ENCODE results near the gene MAN2B2.
A peak's percentile ranks its signal among the peaks of the same experiment; 100 is the strongest.

Gene MAN2B2

DNA sequence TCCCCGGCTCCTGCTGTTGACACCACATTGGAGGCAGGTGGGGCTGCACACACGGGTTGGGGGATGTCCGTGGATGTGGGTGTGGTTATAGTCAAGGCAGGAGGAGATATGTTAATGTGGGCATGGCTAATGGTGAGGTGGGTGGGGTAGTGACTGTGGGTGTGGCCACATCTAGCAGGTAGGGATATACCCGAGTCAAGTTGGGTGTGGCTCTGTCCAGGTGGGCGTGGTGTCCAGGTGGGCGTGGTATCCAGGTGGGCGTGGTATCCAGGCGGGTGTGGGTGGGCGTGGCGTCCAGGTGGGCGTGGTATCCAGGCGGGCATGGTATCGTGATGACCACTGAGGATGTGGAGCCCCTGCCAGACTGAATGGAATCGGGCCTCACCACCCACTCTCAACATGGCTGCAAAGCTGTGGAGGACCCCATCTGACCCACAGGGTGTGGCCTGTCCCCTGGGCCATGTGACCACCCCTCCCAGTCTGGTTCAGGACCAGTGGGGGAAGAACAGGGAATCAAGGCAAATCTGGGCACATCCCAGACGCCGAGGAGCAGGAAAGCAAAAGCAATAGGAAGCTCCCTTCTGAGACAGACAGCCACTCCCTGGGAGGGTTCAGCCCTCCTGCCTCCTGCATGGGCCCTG lies 21.0 kb downstream of the MAN2B2 start:
- DNase-seq (ENCODE audit: low spot score) = no peak

DNA sequence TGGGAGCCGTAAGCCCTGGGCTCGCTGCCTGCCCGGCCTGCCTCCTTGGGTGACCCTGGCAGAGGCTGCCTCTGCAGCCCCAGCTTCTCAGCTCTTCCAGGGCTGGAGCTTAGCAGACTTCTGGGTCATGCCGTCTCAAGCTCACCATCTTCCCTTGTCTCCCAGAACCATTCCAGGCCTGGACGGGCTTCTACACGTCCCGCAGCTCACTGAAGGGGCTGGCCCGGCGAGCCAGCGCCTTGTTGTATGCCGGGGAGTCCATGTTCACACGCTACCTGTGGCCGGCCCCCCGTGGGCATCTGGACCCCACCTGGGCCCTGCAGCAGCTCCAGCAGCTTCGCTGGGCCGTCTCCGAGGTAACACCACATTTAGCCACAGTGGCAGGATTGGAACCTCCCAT lies 22.0 kb downstream of the MAN2B2 start:
- no peak for DNase-seq (ENCODE audit: low spot score)

DNA sequence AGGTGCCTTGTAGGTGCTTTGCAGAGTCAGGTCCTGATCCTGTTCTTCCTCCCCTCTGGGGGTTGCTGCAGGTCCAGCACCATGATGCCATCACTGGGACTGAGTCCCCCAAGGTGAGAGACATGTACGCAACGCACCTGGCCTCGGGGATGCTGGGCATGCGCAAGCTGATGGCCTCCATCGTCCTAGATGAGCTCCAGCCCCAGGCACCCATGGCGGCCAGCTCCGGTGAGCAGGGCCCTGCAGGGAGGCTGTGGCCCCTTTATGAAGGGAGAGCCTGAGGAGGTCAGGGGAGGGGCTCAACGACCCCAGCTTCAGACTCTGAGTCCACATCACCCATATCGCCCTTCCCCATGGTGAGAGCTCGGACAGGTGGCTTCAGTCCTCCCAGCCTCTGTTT lies 23.1 kb downstream of the MAN2B2 start:
- no peak for DNase-seq (ENCODE audit: low spot score)

DNA sequence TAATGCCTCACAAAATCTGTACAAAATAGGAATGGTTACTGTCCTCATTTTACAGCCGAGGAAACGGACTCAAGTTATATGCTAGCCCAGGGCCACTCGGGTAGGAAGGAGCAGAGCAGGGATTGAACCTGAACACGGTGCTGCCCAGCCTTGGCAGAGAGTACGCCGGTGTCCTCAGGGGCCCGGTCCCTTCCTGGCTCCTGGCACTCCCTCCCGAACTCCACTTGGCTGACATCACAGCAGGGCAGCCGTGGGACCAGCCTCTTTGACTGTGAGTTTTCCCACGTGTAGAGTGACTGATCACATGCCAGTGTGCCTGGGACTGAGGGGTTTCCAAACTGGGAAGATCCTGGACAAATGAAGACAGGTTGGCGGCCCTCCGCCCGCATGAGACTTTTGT lies 23.7 kb downstream of the MAN2B2 start:
- DNase-seq (ENCODE audit: low spot score) = no peak

DNA sequence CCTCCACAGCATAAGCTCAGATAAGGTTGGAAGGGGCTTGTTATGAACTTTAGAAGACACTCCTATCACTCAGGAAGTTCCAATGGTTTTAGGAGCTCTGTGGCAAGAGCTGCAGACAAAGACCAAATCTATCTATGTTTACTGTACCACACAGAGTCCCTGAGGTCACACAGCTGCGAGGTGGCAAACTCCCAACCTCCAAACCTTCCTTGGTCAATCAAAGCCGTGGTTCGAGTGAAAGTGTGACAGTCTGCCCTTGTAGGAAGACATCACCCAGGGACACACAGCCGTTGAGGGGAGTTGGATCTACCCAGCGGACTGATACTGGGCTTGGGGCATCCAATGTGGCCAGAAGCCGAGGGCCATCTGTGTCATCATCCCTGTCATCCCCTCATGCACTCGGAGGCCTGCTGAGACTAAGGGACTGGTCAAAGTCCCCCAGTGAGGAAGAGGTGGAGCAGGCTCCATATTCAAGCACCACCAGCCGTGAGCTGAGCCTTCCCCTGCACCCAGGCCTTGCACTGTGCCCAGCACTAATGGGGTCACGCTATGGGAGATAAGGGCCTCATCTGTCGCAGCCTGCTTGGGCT lies 26.8 kb downstream of the MAN2B2 start:
- no peak for DNase-seq (ENCODE audit: low spot score)

DNA sequence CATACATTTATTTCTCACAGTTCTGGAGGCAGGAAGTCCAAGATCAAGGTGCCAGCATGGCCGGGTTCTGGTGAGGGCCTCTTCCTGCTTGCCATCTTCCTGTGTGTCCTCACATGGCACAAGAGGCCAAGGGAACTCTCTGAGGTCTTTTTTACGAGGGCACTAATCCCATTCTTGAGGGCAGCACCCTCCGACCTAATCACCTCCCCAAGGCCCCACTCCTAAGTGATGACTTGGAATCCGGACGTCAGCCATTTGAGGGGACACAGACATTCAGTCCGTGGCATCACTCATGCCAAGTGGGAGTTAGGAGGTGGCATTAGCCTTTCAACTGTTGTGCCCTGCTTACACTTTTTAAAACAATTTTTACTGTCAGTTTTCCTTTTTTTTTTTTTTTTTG lies 27.3 kb downstream of the MAN2B2 start:
- DNase-seq (ENCODE audit: low spot score) = no peak

DNA sequence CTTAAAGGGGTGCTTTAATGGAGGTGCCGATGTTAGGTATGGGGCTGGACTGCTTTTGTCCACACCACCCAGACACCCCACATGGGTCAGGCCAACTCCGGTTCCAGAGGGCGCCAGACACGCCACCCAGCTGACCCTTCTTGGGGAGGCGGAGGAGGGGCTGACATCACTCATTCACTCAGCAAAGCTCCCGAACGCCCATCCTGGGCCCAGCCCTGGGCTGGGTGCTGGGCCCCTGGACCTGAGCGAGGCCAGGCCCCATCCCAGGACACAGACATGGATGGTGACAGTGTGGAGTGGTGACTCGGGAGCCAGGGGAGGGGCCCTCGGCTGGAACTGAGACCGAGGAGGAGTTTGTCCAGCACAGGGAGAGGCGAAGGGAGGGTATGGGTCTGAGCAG lies 28.1 kb downstream of the MAN2B2 start:
- no peak for DNase-seq (ENCODE audit: low spot score)

DNA sequence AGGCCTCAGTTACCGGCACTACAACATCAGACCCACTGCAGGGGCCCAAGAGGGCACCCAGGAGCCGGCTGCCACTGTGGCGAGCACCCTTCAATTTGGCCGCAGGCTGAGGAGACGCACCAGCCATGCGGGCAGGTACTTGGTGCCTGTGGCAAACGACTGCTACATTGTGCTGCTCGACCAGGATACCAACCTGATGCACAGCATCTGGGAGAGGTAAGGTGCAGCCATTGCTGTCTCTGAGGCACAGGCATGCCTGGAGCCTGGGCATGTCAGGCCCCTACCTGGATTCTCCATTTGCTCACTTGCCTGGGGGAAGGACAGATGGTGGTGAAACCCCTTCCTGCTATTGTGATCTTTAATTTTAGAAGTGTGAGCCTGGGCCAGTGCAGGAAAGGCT lies 30.1 kb downstream of the MAN2B2 start:
- DNase-seq (ENCODE audit: low spot score) = no peak

DNA sequence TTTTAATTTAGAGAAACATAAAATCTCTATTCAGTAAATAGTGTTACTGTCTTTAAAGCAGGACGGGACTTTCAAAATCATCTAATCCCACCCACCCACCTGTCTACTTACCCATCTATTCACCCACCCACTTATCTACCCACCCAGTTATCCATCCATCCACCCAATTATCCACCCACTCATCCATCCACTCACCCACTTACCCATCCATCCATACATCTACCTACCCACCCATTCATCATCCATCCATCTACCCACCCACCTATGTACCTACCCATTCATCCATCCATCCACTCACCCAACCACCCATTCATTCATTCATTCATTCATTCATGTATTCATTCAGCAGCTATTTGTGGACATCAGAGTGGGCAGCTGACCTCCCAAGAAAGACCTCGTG lies 30.6 kb downstream of the MAN2B2 start:
- DNase-seq (ENCODE audit: low spot score) = no peak

DNA sequence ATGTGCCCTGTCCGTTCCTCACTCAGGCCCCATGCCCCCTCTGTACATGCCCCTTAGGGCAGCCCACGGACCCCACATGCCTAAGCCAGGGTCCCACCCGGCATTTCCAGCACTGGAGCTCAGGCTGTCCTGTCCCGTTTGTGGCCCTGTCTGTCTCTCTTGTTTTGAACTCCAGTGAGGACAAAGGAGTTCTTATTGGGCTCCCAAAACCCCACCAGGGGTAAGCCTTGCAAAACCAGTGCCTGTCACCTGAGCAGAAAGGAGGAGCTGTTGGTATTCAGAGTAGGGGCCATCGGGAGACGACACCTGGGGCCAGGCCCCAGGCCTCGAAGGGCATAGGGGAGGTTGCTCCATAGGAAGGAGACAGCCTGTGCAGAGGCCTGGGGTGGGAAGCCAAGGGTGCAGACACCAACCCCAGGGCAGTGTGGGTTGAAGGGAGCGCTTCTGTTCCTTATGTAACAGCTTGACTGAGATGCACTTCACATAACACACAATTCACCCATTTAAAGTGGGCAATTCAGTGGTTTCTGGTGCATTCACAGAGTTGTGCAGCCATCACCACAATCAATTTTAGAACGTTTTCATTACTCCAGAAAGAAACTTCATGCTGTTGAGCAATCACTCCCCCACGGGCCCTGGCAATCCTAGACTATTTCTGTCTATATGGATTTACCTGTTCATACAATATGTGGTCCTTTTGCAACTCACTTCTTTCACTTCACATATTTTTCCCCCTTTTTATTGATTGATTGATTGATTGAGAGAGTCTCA lies 31.7 kb downstream of the MAN2B2 start:
- no peak for DNase-seq (ENCODE audit: low spot score)

DNA sequence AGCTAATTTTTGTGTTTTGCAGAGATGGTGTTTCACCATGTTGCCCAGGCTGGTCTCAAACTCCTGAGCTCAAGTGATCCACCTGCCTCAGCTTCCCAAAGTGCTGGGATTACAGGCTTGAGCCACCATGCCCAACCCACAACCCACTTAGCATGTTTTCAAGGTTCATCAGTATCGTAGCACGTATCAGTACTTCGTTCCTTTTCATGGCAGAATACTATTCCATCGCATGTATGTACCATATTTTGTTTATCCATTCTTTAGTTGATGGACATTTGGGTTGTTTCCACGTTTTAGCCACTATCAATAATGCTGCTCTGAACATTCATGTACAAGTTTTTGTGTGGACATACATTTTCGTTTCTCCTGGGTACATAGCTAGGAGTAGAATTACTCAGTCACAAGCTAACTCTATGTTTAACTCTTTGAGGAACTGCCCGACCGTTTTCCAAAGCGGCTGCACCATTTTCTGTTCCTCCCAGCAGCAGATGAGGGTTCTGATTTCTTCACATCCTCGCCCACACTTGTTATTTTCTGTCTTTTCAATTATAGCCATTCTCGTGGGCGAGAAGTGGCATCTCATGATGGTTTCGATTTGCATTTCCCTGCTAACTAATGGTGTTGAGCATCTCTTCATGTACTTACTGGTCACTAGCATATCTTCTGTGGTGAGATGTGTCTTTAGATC lies 32.5 kb downstream of the MAN2B2 start:
- no peak for DNase-seq (ENCODE audit: low spot score)

DNA sequence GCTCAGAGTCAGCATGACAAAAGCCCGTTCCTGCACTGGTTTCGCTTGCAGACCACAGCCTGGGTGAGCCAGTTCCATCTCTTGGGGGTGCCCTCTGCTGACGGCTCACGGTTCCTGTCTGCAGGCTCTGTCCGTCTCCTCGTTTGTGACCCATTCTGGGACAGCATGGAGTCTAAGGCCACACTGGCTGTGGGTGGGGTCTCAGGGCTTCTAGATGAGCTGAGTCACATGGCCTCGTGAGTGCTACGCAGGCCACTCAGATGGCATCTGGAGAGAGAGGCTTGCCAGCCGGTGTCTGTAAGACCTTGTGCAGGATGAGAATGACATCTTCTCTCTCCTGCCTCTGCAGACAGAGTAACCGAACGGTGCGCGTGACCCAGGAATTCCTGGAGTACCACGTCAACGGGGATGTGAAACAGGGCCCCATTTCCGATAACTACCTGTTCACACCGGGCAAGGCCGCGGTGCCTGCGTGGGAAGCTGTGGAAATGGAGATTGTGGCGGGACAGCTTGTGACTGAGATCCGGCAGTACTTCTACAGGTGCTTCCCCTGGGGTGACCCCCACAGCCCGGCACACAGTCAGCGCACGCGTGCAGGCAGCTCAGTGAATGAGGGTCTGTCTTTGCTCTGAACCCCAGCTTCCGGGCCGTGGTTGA lies 33.9 kb downstream of the MAN2B2 start:
- DNase-seq (ENCODE audit: low spot score) = peak; percentile 15

DNA sequence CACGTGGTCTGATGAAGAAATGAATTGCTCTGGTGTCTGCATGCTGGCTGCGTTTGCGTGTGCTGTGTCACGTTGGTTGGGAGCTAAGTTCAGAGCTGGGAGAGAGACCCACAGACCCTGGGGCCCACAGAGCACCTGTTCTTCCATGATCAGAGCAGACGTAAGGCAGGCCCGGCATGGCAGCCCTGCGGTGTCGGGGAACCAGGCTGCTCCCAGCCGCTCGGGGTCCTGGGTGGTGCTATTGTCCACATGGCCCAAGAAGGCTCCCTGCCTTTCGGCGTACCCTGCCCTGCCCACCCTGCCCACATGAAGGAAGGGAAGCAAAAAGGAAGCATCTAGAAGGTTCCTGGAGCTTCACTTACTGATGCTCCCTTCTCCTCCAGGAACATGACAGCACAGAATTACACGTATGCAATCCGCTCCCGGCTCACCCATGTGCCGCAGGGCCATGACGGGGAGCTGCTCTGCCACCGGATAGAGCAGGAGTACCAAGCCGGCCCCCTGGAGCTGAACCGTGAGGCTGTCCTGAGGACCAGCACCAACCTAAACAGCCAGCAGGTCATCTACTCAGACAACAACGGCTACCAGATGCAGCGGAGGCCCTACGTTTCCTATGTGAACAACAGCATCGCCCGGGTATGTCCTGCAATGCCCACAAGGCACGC lies 34.6 kb downstream of the MAN2B2 start:
- no peak for DNase-seq (ENCODE audit: low spot score)

DNA sequence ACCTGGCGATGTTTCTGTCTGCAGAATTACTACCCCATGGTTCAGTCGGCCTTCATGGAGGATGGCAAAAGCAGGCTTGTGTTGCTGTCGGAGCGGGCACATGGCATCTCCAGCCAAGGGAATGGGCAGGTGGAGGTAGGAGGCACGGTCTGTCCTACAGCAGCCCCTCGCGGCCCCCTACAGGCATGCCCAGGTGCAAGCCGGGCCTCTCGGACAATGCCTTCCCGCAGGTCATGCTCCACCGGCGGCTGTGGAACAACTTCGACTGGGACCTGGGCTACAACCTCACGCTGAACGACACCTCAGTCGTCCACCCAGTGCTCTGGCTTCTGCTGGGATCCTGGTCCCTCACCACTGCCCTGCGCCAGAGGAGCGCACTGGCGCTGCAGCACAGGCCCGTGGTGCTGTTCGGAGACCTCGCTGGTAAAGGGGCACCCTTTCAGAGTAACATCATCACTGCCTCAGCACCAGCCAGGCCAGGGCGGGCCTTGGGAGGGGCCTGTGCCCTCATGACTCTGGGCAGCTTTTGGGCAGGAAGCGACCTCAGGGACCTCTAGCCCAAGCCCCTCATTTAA lies 36.0 kb downstream of the MAN2B2 start:
- no peak for DNase-seq (ENCODE audit: low spot score)

DNA sequence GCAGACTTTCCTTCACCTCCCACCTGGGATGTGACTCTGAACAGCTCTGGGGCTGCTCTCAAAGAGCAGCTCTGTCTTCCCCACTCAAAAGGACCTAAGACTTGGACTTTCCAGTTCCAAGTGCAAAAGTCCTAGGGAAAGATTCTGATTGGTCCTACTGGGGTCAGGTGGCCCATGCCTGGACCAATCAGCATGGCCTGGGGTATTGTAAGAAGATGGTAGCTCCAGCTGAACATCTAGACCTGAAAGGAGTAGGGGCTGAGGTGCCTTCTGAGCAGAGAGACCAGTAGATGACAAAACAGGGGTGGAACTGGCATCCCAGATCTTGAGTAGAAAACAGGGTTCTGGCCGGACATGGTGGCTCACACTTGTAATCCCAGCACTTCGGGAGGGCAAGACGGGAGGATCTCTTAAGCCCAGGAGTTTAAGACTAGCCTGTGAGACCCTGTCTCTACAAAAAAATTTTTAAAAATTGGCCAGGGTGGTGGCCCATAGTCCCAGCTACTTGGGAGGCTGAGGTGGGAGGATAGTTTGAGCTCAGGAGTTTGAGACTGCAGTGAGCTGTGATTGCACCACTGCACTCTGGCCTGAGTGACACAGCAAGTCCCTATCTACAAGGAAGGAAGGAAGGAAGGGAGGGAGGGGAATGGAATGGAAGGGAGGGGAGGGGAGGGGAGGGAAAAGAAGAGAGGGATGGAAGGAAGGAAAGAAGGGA lies 38.1 kb downstream of the MAN2B2 start:
- no peak for DNase-seq (ENCODE audit: low spot score)

DNA sequence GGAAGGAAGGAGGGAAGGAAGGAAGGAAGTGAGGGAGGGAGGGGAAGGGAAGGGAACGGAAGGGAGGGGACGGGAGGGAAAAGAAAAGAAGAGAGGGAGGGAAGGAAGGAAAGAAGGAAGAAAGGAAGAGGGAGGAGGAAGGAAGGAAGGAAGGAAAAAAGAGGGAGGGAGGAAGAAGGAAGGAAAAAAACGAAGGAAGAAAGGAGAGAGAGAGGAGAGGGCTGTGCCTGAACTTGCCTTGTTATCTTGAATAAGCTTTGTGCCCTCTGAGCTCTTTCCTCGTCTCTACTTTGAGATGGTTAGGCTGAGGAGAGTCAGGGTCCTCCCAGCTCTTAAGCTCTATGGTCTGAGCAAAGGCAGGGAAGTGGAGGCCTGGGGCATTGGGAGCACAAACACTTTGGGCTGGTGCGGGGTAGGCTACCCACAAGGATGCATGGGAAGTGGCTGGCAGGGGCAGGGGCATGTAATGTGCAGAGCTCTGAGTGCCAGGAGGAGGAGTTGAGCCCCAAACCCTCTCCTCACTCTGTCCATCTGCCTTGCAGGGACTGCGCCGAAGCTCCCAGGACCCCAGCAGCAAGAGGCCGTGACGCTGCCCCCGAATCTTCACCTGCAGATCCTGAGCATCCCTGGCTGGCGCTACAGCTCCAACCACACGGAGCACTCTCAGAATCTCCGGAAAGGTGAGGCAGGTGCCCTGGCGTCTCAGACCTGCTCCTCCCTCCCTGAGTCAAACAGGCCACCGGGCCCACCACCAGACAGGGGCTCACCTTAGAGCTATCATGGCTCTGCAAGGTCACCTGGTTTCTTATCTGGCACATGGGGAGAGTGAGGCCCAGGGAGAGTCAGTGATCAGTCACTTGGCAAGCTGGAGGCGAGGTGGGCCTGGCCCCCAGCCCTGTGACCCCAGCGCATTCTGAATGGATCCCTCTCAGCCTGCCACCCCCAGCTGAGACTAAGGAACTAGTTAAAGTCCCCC lies 39.0 kb downstream of the MAN2B2 start:
- no peak for DNase-seq (ENCODE audit: low spot score)

DNA sequence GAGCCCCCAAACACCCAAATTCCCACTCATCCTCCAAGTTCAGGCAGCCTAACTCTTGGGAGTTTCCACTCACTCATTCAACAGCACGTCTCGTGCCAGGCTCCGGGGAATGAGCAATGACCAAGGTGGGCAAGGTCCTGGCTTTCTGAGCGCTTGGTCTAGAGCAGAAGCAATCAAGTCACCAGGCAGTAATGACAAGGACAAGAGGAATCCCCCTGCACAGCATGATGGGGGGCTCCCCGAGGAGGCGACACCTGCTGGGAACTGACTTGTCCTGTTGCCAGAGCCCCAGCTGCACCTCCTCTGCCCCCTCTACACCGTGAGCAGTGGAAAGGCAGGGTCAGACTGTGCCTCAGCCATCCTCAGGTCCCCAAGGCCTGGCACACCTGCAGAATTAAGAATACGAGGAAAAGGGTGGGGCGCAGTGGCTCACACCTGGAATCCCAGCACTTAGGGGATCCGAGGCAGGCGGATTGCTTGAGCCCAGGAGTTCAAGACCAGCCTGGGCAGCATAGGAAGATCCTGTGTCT lies 39.8 kb downstream of the MAN2B2 start:
- no peak for DNase-seq (ENCODE audit: low spot score)

DNA sequence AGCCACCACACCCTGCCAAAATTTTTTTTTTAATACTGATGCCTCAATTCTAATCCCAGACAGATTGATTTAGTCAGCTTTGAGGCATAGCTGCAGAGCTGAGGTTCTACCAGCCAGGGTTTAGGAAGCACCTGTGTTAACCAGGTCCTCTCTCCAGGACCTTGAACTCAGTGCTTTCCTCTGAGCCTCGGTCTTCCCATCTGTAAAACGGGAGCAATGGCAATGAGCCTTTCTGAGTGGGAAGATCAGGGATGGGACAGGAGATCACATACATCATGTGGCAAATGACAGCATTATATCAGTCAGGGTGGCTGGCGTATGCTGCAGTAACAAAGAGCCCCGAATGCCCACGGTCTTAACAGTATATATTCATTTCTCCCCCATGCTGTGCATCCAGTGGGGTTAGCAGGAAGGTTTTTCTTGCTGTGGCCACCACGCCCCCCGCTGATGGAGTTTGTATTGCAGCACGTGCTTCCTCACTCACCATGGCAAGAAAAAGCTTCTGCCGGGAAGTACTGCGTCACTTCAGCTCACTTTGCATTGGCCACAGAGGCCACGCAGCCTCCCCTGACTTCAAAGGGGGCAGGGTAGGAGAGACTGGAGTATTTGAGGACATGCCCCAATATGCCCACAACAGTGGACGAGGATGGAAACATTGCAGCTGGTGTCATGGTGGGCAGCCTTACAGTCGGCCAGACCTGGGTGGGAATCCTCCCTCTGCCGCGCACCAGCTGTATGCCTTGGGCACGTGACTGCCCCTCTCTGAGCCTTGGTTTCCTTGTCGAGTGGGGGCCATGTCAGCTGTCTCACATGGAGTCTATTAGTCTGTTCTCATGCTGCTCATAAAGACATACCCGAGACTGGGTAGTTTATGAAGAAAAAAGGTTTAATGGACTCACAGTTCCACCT lies 41.4 kb downstream of the MAN2B2 start:
- DNase-seq (ENCODE audit: low spot score) = no peak

Measured in cerebellar cortex (tissue), 1 donor.